CD4-positive, alpha-beta T cell treated with Interleukin-4 for 1 hour (primary cell): ENCODE measurements around the gene PSTPIP1.

Experiments used
- DNase-seq, 2 donors: peaks; one replicate each; pipeline ENCODE4 v3.0.0-alpha.2; 2020 to 2022

Gene PSTPIP1

DNA sequence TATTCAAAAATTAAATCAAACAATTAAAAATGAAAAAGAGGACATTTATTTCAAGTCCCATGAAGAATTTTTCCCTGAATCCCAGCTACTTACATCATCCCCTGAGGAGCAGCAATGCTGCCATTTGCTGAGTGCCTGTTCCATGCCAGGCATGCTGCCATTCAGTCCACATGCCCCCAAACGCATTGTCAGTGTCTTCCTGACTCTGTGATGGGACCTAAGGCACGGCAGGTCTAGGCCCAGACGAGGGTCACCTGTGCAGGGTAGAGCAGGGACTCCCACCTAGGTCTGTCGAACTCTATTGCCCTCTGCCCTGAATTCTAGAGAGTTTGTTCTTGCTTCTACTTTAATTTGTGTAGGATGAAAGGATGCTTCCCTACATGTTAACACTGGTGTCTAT lies 7.0 kb downstream of the PSTPIP1 start:
- DNase-seq: no peak

DNA sequence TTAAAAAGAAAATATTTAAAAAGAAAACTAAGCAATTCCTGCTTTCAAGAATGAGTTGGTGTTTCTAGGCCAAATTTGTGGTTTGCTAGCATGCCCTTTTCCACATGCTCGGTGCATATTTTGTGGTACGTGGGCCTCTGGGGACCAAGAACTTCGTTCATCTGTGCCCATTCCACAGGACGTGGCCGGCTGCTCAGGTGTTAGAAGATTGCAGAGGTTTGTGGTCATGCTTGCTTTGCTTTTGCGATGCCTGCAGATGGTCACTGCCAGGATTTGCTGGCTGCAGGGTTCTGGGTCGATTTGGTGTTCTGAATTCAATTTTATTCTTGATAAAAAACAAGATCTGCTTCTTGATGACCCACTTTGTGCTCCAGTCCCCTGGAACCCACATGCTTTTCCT lies 7.5 kb downstream of the PSTPIP1 start:
- no peak for DNase-seq

GRCh38 chr15:77002954-77003912 lies 8.3 kb downstream of the PSTPIP1 start:
- DNase-seq: peak; percentile 68 to 73

GRCh38 chr15:77004189-77004588 lies 9.3 kb downstream of the PSTPIP1 start:
- peak in 1 of 2 donors; percentile 55 for DNase-seq

DNA sequence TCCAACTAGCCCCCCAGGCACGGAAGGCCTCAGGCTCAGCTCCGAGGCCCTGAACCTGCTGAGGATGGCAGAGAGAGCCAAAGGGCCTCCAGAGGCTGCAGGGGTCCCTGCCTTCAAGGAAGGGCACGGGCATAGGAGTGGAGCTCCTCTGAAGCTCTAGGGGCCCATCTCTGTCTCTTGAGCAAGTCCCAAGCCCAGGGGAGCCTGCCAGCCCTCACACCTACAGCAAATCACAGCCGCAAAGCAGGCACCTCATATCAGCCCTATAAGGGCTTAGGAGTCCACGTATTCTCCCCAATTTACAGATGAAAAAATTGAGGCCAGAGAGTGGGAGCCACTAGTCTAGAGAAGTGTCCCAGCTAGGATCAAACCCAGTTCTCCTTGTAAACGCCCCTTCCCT lies 14.2 kb downstream of the PSTPIP1 start:
- no peak for DNase-seq

- DNase-seq: no peak
Measured at GRCh38 chr15:77009646-77010311, 14.9 kb downstream of the PSTPIP1 start.

DNA sequence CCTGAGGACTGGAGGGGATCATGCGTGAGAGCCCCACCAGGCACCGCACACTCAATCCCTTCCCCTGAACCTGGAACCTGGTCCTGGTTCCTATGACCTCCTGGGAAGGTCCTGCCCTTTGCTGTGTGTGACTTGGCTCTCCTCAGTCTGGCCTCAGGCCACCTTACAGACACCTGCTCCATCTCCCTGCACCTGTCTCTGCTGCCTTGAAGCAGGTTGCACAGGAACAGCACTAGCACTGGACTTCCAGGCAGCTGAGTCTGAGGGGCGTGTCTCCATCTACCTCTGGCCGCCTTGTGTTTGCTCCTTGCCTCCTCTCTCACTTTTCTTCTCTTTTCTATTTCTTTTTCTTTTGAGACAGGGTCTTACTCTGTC lies 15.4 kb downstream of the PSTPIP1 start:
- DNase-seq: no peak

DNA sequence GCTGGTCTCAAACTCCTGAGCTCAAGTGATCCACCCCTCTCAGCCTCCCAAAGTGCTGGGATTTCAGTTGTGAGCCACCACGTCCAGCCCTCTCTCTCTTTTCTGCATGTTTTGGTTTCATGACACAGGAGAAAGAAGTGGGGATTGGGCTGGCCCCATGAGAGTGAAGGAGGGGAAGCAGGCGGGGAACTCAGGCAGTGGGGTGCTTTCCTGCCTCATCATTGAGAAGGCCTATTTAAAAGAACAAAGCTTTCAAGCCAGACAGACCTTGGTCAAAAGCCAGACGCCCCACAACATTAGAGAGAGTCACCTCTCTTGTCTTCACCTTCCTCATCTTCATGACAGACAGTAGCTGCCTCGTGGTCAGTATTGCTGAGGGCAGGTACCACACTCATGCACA lies 15.9 kb downstream of the PSTPIP1 start:
- no peak for DNase-seq

DNA sequence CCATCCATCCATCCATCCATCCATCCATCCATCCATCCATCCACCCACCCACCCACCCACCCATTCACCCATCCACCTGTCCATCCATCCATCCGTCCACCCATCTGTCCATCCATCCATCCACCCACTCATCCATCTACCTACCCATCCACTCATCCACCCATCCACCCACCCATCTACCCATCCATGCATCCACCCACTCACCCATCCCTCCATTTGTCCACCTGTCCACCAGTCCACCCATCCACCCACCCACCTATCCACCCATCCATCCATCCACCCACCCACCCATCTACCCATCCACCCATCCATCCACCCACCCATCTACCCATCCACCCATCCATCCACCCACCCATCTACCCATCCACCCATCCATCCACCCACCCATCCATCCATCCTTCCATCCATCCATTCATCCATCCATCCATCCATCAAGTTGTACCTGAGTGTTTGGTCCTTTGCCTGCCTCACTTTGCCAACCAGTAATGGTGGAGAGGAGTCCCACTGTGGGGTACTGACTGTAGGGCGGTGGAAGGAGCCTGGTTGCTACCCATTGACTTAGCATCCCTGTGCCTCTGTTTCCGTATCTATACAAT lies 17.3 kb downstream of the PSTPIP1 start:
- DNase-seq: no peak

- DNase-seq: peak; percentile 43 to 58
Measured at GRCh38 chr15:77012868-77013267, 17.9 kb downstream of the PSTPIP1 start.

GRCh38 chr15:77013776-77014131 lies 18.8 kb downstream of the PSTPIP1 start:
- peak; percentile 77 to 84 for DNase-seq

GRCh38 chr15:77014132-77015081 lies 19.5 kb downstream of the PSTPIP1 start:
- DNase-seq: peak in 1 of 2 donors; percentile 57

DNA sequence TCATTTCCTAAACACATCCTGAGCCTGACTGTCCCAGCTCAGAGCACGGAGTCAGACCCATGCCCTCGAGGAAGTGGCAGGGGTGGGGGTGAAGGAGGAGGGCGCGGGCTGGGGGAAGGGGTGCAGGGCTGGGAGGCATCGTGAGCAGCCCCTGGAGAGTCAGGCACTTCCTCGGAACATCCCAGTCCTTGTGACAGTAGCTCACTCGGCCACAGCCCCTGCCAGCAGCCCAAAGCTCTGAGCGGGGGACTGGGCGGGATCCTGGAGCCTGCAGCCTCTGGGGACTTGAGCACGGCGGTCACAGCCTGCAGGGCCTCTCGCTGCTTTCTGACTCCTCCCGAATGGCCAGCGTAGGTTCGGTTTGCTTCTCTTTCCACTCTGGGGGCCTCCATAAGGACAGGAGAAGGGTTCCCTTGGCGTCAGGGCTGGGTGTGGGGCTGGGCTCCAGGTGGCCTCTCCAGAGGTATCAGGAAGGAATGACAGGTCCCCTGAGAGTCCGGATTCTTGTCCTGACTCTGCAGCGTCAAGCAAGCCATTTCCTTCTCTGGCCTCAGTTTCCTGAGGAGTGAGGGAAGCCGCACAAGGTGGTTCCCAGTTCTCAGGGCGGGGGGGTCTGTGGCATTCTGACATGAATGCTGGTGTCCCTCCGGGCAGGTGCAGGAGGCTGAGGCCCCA lies 20.9 kb downstream of the PSTPIP1 start:
- no peak for DNase-seq

- DNase-seq: no peak
Measured at GRCh38 chr15:77016321-77016695, 21.4 kb downstream of the PSTPIP1 start.

GRCh38 chr15:77017091-77017660 lies 22.2 kb downstream of the PSTPIP1 start:
- no peak for DNase-seq

DNA sequence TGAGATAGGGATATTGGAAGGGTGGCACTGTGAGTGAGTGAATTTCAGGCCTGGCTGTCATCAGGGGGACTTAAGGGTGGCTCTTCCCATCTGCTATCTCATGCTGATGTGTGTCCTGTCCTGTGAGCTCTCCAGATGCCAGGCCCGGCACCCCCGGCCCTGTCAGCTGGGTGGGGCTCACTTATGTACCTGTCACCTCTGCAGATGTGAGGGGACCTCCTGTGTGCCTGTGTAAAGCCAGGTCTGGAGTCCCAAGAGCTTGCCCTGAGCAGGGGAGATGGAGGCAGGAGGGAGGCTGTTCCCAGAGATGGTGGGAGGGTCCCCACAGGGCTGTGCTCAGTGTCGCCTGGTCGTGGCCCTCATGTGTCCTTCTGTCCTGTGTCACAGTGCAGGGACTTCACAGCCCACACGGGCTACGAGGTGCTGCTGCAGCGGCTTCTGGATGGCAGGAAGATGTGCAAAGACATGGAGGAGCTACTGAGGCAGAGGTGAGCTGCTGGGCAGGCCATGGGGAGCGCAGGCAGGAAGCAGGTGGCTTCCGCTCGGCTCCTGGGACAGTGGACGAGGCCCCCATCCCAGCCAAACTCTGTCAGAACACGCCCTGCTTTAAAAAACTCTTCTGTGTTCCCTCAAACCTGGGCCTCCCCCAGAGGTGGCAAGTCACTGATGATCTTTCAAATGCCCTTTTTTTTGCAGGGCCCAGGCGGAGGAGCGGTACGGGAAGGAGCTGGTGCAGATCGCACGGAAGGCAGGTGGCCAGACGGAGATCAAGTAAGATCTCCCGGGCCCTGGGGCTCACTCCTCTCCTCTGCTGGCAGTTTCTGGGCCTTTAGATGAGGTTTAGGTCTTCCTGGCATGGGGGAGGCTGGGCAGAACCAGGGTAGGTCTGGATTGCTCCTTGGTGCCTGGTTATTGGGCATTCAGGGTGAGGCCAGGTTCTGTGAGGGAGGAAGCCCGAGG lies 23.1 kb downstream of the PSTPIP1 start:
- no peak for DNase-seq

DNA sequence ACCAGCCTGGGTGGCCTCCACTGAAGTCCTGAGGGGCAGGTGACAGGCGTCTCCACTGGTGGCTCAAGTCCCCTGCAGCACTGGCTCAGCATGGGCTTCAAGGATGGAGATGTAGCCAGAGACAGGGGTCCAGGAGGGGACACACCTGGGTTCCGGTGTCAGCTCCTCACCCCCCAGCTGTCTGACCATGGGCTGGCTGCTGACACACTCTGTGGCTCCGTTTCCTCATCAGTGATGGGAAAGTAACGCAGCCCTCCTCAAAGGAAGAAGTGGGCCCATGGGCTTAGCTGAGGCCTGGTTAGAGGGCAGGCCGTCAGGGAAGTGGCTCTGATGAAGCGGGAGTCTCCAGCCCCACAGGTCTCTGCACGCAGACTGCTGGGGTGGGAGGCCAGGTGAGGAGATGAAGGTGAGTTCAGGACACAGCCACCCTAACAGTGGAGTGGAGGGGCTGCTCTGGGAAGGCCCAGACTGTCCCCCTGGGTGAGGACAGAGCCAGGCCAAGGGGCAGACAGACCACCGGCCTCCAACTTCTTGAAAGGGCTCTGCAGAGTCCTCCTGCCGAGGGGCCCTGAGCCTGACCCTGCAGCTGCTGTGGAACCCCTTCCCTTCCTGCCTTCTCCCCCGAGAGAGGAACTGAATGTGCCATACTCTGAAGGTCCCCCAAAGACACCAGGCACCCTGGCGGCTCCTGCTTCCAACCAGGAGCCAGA lies 24.0 kb downstream of the PSTPIP1 start:
- no peak for DNase-seq

GRCh38 chr15:77019521-77020331 lies 24.8 kb downstream of the PSTPIP1 start:
- DNase-seq: no peak
